Left kidney (tissue), 2 donors: Measurements from ENCODE around the gene APOE. TPM values are rescaled to one million over a fixed set of nuclear protein-coding genes. Genes with fewer than 3 reads are reported as not detected.

Source experiments
- DNase-seq: peaks from one replicate; pipeline ENCODE4 v3.0.0-alpha.2; 2013
- polyA plus RNA-seq: library from polyadenylated mRNA; unstranded; fragments of 120-200 nt; gene quantifications from one replicate; pipeline ENCODE4 v1.2.1, GENCODE V29; 2013; ENCODE audit not compliant: insufficient read length

APOE gene
- polyA plus RNA-seq, 1 donor = 288 TPM

GRCh38 chr19:44949550-44949949 is 44.0 kb downstream of the APOE start:
- no peak for DNase-seq

- DNase-seq = peak; percentile 75
These were observed 45.9 kb downstream of the APOE start for GRCh38 chr19:44951179-44952159.

- no peak for DNase-seq
These were observed 48.7 kb downstream of the APOE start for GRCh38 chr19:44954278-44954648.

- peak; percentile 96 for DNase-seq
These were observed 49.3 kb downstream of the APOE start, which contains the start of gene CLPTM1 for GRCh38 chr19:44954649-44955504. CLPTM1 (plus strand) TSS chr19:44955380; CDS start chr19:44955396, 16 bp downstream.

GRCh38 chr19:44955505-44956439 is 50.2 kb downstream of the APOE start:
- DNase-seq = no peak

- DNase-seq = no peak
These were observed 51.9 kb downstream of the APOE start for GRCh38 chr19:44957526-44957925.

- DNase-seq = no peak
These were observed 52.5 kb downstream of the APOE start for GRCh38 chr19:44958090-44958489.

Other genes with a start within 250 kb of the APOE start
- 22.7 TPM for gene CEACAM19, start 234.3 kb upstream of the APOE start, polyA plus RNA-seq
- not detected for gene CEACAM16, start 206.6 kb upstream of the APOE start, polyA plus RNA-seq
- gene BCL3, start 157.1 kb upstream of the APOE start, polyA plus RNA-seq = 4.9 TPM
- gene CBLC, start 127.9 kb upstream of the APOE start, polyA plus RNA-seq = 5.3 TPM
- gene BCAM, start 96.7 kb upstream of the APOE start, polyA plus RNA-seq = 461 TPM
- gene NECTIN2, start 59.5 kb upstream of the APOE start, polyA plus RNA-seq = 139 TPM
- gene TOMM40, start 14.5 kb upstream of the APOE start, polyA plus RNA-seq = 43.3 TPM
- gene APOC1, start 8.8 kb downstream of the APOE start, polyA plus RNA-seq = 10.9 TPM
- gene APOC4, start 36.4 kb downstream of the APOE start, polyA plus RNA-seq = not detected
- 10.1 TPM for gene APOC2, start 40.3 kb downstream of the APOE start, polyA plus RNA-seq
- 121 TPM for gene CLPTM1, start 49.6 kb downstream of the APOE start, polyA plus RNA-seq
- gene RELB, start 95.7 kb downstream of the APOE start, polyA plus RNA-seq = 4.5 TPM
- gene CLASRP, start 133.2 kb downstream of the APOE start, polyA plus RNA-seq = 76.8 TPM
- gene ZNF296, start 170.7 kb downstream of the APOE start, polyA plus RNA-seq = 0.98 TPM
- gene GEMIN7, start 173.5 kb downstream of the APOE start, polyA plus RNA-seq = 22.5 TPM
- gene PPP1R37, start 187.4 kb downstream of the APOE start, polyA plus RNA-seq = 23.6 TPM